HG02885 (cell line): ENCODE data around the gene NDOR1.
A peak's percentile ranks its signal among the peaks of the same experiment; 100 is the strongest.
"Not testable (repeated sequence)": the region's sequence is repeated elsewhere in the genome, so short reads cannot be mapped to it uniquely, and the experiment has no call there.

Experiments
- ATAC-seq: cut with Tn5 transposase; IDR thresholded peaks from one replicate; pipeline ENCODE4 v1.9.1; 2021; ENCODE audit warnings: mild to moderate bottlenecking; ENCODE audit not compliant: unreplicated experiment, poor library complexity

The NDOR1 gene

GRCh38 chr9:137254624-137255447 lies 49.3 kb downstream of the NDOR1 start, which contains the start of gene NELFB:
NELFB (plus strand) TSS chr9:137255327.
- peak; percentile 81 for ATAC-seq

- ATAC-seq, result no peak
Measured at GRCh38 chr9:137255448-137256114, 50.1 kb downstream of the NDOR1 start.

DNA sequence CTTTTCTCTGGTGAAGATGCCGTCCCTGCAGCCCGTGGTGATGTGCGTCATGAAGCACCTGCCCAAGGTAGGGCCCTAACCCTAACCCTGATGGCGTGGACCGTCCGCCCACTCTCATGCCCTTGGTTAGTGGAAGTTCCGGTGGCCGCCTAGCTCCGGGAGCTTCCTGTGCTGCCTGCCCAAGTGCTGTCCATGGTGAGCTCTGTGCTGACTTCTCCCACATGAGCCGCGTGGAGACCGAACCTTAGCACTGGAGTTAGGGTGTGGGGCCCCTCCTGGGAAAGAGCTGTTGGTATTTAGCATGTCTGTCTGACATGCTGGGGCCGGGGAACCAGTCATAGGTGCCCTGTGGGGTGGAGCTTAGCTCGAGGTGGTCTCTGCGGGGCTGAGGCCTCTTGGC lies 50.9 kb downstream of the NDOR1 start:
- no peak for ATAC-seq

- no peak for ATAC-seq
Measured at GRCh38 chr9:137256856-137257255, 51.4 kb downstream of the NDOR1 start.

GRCh38 chr9:137262173-137262908 lies 56.8 kb downstream of the NDOR1 start:
- not testable (repeated sequence) for ATAC-seq

- ATAC-seq, result no peak
Measured at GRCh38 chr9:137262909-137263285, 57.4 kb downstream of the NDOR1 start.

- ATAC-seq, result no peak
Measured at GRCh38 chr9:137263506-137263905, 58.0 kb downstream of the NDOR1 start.

DNA sequence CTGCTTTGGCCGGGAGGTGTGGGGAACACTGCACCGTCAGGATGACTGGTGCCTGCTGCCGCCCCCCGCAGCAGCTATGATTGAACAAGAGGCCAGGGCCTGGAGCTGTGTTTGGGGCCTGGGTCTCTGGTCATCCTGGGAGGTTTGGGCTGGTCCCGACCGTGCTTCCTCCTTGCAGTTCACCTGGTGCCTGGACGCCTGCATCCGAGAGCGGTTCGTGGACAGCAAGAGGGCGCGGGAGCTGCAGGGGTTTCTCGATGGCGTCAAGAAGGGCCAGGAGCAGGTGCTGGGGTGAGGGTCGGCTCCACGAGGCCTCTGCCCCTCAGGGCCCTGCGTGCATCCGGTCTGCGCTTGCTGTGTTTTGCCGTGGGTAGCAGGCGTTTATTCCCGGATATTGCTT lies 58.6 kb downstream of the NDOR1 start:
- no peak for ATAC-seq

DNA sequence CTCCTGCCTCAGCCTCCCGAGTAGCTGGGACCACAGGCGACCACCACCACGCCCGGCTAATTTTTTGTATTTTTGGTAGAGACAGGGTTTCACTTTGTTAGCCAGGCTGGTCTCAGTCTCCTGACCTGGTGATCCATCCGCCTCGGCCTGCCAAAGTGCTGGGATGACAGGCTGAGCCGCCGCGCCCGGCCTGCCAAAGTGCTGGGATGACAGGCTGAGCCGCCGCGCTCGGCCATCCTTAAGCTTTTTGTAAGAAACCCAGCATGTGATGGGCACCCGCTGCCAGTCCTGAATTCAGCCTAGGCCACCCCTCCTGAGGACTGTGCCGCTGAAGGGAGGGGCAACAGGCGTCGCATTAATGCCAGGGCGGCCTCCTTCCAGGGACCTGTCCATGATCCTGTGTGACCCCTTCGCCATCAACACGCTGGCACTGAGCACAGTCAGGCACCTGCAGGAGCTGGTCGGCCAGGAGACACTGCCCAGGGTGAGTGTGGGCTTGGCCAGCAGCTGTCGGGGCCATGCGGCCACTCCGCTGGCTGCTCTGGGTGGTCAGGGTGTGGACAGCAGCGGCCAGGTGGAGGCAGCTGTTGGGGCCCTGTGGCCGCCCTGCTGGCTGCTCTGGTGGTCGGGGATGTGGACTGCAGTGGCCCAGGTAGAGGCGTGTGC lies 60.1 kb downstream of the NDOR1 start:
- no peak for ATAC-seq

DNA sequence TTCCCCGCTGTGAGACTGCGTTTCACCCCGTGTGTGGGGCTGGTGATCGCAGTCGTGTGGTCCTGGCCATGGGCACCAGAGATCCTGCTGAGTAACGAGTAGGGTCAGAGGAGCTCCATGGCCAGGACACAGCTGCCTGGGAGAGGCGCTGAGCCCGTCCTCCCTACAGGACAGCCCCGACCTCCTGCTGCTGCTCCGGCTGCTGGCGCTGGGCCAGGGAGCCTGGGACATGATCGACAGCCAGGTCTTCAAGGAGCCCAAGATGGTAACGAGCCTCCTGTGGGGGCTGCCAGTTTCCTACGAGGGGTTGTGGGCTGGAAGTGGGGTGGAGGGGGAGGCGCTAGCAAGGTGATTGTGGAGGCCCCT lies 60.6 kb downstream of the NDOR1 start:
- no peak for ATAC-seq
